ENCODE data around the gene KIF16B.

- TF ChIP-seq, protein P1, sequence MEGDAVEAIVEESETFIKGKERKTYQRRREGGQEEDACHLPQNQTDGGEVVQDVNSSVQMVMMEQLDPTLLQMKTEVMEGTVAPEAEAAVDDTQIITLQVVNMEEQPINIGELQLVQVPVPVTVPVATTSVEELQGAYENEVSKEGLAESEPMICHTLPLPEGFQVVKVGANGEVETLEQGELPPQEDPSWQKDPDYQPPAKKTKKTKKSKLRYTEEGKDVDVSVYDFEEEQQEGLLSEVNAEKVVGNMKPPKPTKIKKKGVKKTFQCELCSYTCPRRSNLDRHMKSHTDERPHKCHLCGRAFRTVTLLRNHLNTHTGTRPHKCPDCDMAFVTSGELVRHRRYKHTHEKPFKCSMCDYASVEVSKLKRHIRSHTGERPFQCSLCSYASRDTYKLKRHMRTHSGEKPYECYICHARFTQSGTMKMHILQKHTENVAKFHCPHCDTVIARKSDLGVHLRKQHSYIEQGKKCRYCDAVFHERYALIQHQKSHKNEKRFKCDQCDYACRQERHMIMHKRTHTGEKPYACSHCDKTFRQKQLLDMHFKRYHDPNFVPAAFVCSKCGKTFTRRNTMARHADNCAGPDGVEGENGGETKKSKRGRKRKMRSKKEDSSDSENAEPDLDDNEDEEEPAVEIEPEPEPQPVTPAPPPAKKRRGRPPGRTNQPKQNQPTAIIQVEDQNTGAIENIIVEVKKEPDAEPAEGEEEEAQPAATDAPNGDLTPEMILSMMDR (IDR thresholded peaks at IDR 0.05; ENCODE audit: borderline replicate concordance, extremely low read depth, low read length, poor library complexity, severe bottlenecking) = no peak
- TF ChIP-seq EZH2 (IDR thresholded peaks at IDR 0.05; ENCODE audit: borderline replicate concordance, low read depth, low read length, severe bottlenecking) = no peak
Observed at GRCh38 chr20:16616317-16616716, 43.1 kb upstream of the KIF16B start.

All from DND-41 (cell line).